ENCODE data around the gene TMEM260. TPM values are rescaled to one million over a fixed set of nuclear protein-coding genes. Genes with fewer than 3 reads are reported as not detected.
A peak's percentile ranks its signal among the peaks of the same experiment; 100 is the strongest.

Gene TMEM260
- total and polyA plus RNA-seq, 2 experiments from 2014 or later, result 13.3 to 22.9 TPM

- no peaks in the 10 kb centered on the region; the same call in 1 of the 2 replicates for H3K36me3 ChIP-seq (ENCODE audit: insufficient read depth)
- no peak overlapping the region for H3K4me2 ChIP-seq
- no peaks in the 10 kb centered on the region for H3K79me2 ChIP-seq (replicated peaks; ENCODE audit: insufficient read depth)
- Mint-ChIP-seq H3K4me1 (peaks cover 5% of the 10 kb centered on the region; the same call in 2 of the 3 replicates), H3K27me3 (ENCODE audit: insufficient read depth, low read depth, poor library complexity) (no peaks in the 10 kb centered on the region), H3K27ac (no peak overlapping the region), H3K9me3 (no peaks in the 10 kb centered on the region), H3K36me3 (ENCODE audit: low read depth) (no peaks in the 10 kb centered on the region; the same call in 2 of the 3 replicates), H3K4me3 (no peak overlapping the region)
- H3K4me1 ChIP-seq (ENCODE audit: insufficient read depth), result no peaks in the 10 kb centered on the region
- no peaks in the 10 kb centered on the region for H3F3A ChIP-seq (replicated peaks; ENCODE audit: low read depth)
- H3K27ac ChIP-seq (ENCODE audit: low read depth), result no peak overlapping the region
- H4K20me1 ChIP-seq (replicated peaks; ENCODE audit: insufficient read depth), result no peaks in the 10 kb centered on the region; the same call in 1 of the 2 replicates
- peak; percentile 49 for DNase-seq (ENCODE audit: low spot score)
- H3K4me3 ChIP-seq, result no peak overlapping the region
- no peaks in the 10 kb centered on the region for H3K27me3 ChIP-seq (ENCODE audit: insufficient read depth)
- H3K9me2 ChIP-seq (ENCODE audit: insufficient read depth), result no peaks in the 10 kb centered on the region
- TF ChIP-seq EZH2 (IDR thresholded peaks at IDR 0.05; ENCODE audit: low read depth, unreplicated experiment), result no peak
- TF ChIP-seq POLR2AphosphoS5 (IDR thresholded peaks at IDR 0.05; ENCODE audit: low read depth), result no peak
- TF ChIP-seq ZNF462 (CRISPR knock-in tag; IDR thresholded peaks at IDR 0.05), result no peak
- ATAC-seq, result peak; percentile 81
- no peak overlapping the region for H2AFZ ChIP-seq
These were observed 10.9 kb downstream of the TMEM260 start for GRCh38 chr14:56590535-56590960.

- Histone ChIP-seq H3K4me1 (ENCODE audit: insufficient read depth) (no peaks in the 10 kb centered on the region), H3K27ac (ENCODE audit: low read depth) (no peak overlapping the region), H3K27me3 (ENCODE audit: insufficient read depth) (no peaks in the 10 kb centered on the region), H2AFZ (no peak overlapping the region), H3K36me3 (ENCODE audit: insufficient read depth) (no peaks in the 10 kb centered on the region; the same call in 1 of the 2 replicates), H3K9me2 (ENCODE audit: insufficient read depth) (no peaks in the 10 kb centered on the region), H4K20me1 (replicated peaks; ENCODE audit: insufficient read depth) (no peaks in the 10 kb centered on the region; the same call in 1 of the 2 replicates), H3K79me2 (replicated peaks; ENCODE audit: insufficient read depth) (no peaks in the 10 kb centered on the region), H3F3A (replicated peaks; ENCODE audit: low read depth) (no peaks in the 10 kb centered on the region), H3K4me2 (no peak overlapping the region), H3K4me3 (no peak overlapping the region)
- H3K27me3 Mint-ChIP-seq (ENCODE audit: insufficient read depth, low read depth, poor library complexity), result no peaks in the 10 kb centered on the region
- H3K4me3 Mint-ChIP-seq, result no peak overlapping the region
- no peaks in the 10 kb centered on the region; the same call in 2 of the 3 replicates for H3K36me3 Mint-ChIP-seq (ENCODE audit: low read depth)
- no peak overlapping the region for H3K27ac Mint-ChIP-seq
- peaks cover 5% of the 10 kb centered on the region; the same call in 2 of the 3 replicates for H3K4me1 Mint-ChIP-seq
- no peak for ATAC-seq
- no peak for DNase-seq (ENCODE audit: low spot score)
- H3K9me3 Mint-ChIP-seq, result no peaks in the 10 kb centered on the region
- TF ChIP-seq REST (IDR thresholded peaks at IDR 0.05; ENCODE audit: unreplicated experiment), result no peak
These were observed 13.3 kb downstream of the TMEM260 start for GRCh38 chr14:56592746-56593544.
